Upper lobe of left lung (tissue), 6 donors: ENCODE measurements around the gene ZNF219. TPM values are rescaled to one million over a fixed set of nuclear protein-coding genes. Genes with fewer than 3 reads are reported as not detected.

Experiments used
- ATAC-seq, 2 donors: fragments of 200-7000 bp; cut with Tn5 transposase; one replicate each; pipeline ENCODE4 v1.9.1; 2022; ENCODE audit warnings: mild to moderate bottlenecking in 2 of 2, moderate library complexity in 2 of 2; ENCODE audit not compliant: low FRiP score in 2 of 2
- DNase-seq, 2 donors: peaks; one replicate each; pipeline ENCODE4 v3.0.0-alpha.2; 2019 to 2020
- H3K27ac ChIP-seq, 4 donors: fragments of 200-600 bp; sonication (generic); one replicate each; pipeline ENCODE4 v1.5.1; 2016 to 2019
- H3K27me3 ChIP-seq, 4 donors: fragments of 200-600 bp; sonication (generic); one replicate each; pipeline ENCODE4 v1.5.1; 2017 to 2019
- H3K36me3 ChIP-seq, 4 donors: fragments of 200-600 bp; sonication (generic); one replicate each; pipeline ENCODE4 v1.5.1; 2016 to 2019
- H3K4me1 ChIP-seq, 4 donors: fragments of 200-600 bp; sonication (generic); one replicate each; pipeline ENCODE4 v1.5.1; 2018 to 2019
- H3K4me3 ChIP-seq, 4 donors: fragments of 200-600 bp; sonication (generic); one replicate each; pipeline ENCODE4 v1.5.1; 2017 to 2019; ENCODE audit warnings: mild to moderate bottlenecking in 2 of 4, moderate library complexity in 1 of 4
- H3K9me3 ChIP-seq, 4 donors: fragments of 200-600 bp; sonication (generic); one replicate each; pipeline ENCODE4 v1.5.1; 2018 to 2019
- EP300 ChIP-seq, 4 donors: sonication (generic); formaldehyde crosslinking; IDR thresholded peaks; one replicate each; pipeline ENCODE4 v1.5.1; 2017; ENCODE audit warnings: antibody characterized with exemption in 4 of 4, control low read depth in 2 of 4
- POLR2A ChIP-seq, 4 donors: fragments of 450-650 bp; IDR thresholded peaks; one replicate each; pipeline ENCODE4 v1.5.1; 2016 to 2017; ENCODE audit warnings: antibody characterized with exemption in 4 of 4, mild to moderate bottlenecking in 2 of 4
- POLR2AphosphoS5 ChIP-seq, 2 donors: sonication (generic); formaldehyde crosslinking; IDR thresholded peaks; one replicate each; pipeline ENCODE4 v1.5.1; 2017; ENCODE audit warnings: antibody characterized with exemption in 2 of 2
- WGBS, 2 donors: methylation state at CpG; one replicate each; pipeline ENCODE4 v1.1.5; 2017 to 2018; 5-methylcytosine and 5-hydroxymethylcytosine counted together
- total RNA-seq, 6 donors: library from RNA; depleted of rRNA in 4 of 6; stranded (reverse); fragments of >200 nt in 4 of 6; gene quantifications; one replicate each; pipeline versions ENCODE4 v1.1.0 to v1.2.1, GENCODE V29; 2016 to 2021
- TF ChIP-seq, protein P1 (sequence below), 6 experiments: fragments of 450-650 bp in 4 of 6; fragments of 200-600 bp in 2 of 6; sonication (generic) in 2 of 6; IDR thresholded peaks; one replicate each; pipeline ENCODE4 v1.5.1; 2016 to 2019; ENCODE audit warnings: antibody characterized with exemption in 6 of 6
- donor health status: DM: no; HTN: no; CAD: no; lungs with moderate emphysema.
- donor health status: DM: no; HTN: yes; CAD: no; lungs with severe emphysema.

The ZNF219 gene
- total RNA-seq, 6 donors from 2014 or later, result 46.1 to 97.5 (median 56.3) TPM

DNA sequence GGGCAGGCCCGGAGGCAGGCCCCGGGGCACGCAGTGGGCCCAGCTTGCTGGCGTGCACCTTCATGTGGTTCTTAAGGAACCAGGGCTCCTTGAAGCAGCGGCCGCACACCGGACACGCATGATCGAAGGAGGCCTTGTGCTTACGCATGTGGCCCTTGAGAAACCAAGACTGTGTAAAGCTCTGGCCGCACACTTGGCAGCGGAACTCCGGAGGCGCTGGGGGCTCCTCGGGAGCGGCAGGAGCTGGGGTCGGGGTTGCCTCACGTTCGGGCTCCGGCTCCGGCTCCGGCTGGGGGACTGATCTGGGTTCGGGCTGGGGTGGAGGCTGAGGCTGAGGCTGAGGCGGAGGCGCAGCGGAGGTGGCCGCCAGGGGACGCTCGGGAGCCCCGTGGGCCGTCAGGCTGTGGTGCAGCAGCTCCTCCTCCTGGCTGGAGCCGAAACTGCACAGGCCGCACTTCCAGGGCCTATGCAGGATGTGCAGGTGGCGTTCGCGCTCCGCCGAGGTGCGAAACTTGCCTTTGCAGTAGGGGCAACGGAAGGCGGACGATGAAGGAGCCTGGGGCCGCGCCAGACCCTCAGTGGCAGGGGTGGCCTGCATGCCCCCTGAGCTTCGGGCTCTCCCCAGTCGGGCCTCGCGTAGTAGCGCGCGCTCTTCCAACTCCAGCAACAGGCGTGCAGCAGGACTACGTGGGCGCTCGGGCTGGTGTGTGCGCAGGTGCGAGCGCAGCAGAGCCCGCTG, 6.0 kb downstream of the ZNF219 start:
- Histone ChIP-seq H3K36me3 (peaks cover 6 to 49% (median 33%) of the 10 kb centered on the region in 4 donors), H3K4me3 (no peak overlapping the region), H3K9me3 (no peaks in the 10 kb centered on the region), H3K4me1 (peaks cover 12 to 37% (median 22%) of the 10 kb centered on the region in 4 donors), H3K27me3 (no peaks in the 10 kb centered on the region), H3K27ac (peak overlapping the region in 1 of 4 donors; percentile 36)
- 44 to 62% methylated on average over 14 to 41 of the region's 59 CpGs for WGBS, 2 donors
- DNase-seq (peak; percentile 90 to 98), ATAC-seq (peak; percentile 95)
- TF ChIP-seq EP300 (IDR thresholded peaks at IDR 0.05), result no peak
- TF ChIP-seq POLR2A (IDR thresholded peaks at IDR 0.05), result peak in 1 of 4 donors; percentile 16
- TF ChIP-seq POLR2AphosphoS5 (IDR thresholded peaks at IDR 0.05), result peak; percentile 42 to 72
- TF ChIP-seq, protein P1, sequence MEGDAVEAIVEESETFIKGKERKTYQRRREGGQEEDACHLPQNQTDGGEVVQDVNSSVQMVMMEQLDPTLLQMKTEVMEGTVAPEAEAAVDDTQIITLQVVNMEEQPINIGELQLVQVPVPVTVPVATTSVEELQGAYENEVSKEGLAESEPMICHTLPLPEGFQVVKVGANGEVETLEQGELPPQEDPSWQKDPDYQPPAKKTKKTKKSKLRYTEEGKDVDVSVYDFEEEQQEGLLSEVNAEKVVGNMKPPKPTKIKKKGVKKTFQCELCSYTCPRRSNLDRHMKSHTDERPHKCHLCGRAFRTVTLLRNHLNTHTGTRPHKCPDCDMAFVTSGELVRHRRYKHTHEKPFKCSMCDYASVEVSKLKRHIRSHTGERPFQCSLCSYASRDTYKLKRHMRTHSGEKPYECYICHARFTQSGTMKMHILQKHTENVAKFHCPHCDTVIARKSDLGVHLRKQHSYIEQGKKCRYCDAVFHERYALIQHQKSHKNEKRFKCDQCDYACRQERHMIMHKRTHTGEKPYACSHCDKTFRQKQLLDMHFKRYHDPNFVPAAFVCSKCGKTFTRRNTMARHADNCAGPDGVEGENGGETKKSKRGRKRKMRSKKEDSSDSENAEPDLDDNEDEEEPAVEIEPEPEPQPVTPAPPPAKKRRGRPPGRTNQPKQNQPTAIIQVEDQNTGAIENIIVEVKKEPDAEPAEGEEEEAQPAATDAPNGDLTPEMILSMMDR (IDR thresholded peaks at IDR 0.05), result peak; percentile 100

DNA sequence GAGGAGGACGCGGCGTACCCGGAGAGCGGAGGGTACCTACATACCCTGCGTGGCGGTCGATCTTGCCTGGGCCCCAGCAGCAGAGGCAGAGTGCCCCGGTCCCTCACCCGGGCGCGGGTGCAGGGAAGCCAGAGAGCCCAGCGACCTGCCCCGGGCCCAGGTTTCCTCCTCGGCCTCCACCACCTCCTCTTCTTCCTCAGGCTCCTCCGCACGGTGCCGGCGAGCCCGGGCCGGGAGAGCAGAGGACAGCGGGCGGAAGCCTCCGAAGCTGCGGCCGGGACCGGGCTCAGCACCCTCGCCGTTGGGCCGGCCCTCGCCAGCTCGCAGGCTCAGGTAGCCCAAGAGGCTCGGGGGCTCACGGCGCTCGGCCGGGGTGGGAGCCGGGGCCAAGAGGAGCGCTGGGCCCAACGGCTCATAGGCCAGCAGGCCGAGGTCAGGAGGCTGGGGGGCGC, 6.6 kb downstream of the ZNF219 start:
- no peak for ATAC-seq
- Histone ChIP-seq H3K27ac (peak overlapping the region in 1 of 4 donors; percentile 36), H3K9me3 (no peaks in the 10 kb centered on the region), H3K4me1 (peaks cover 6 to 35% (median 19%) of the 10 kb centered on the region in 4 donors), H3K36me3 (peaks cover 6 to 53% (median 33%) of the 10 kb centered on the region in 4 donors), H3K27me3 (no peaks in the 10 kb centered on the region), H3K4me3 (no peak overlapping the region)
- TF ChIP-seq, protein P1 (IDR thresholded peaks at IDR 0.05), result no peak
- no peak for TF ChIP-seq POLR2AphosphoS5 (IDR thresholded peaks at IDR 0.05)
- TF ChIP-seq POLR2A (IDR thresholded peaks at IDR 0.05), result no peak
- no peak for TF ChIP-seq EP300 (IDR thresholded peaks at IDR 0.05)
- WGBS, 2 donors, result 94% methylated on average over 31 of the region's 42 CpGs
- DNase-seq, result peak in 1 of 2 donors; percentile 86

DNA sequence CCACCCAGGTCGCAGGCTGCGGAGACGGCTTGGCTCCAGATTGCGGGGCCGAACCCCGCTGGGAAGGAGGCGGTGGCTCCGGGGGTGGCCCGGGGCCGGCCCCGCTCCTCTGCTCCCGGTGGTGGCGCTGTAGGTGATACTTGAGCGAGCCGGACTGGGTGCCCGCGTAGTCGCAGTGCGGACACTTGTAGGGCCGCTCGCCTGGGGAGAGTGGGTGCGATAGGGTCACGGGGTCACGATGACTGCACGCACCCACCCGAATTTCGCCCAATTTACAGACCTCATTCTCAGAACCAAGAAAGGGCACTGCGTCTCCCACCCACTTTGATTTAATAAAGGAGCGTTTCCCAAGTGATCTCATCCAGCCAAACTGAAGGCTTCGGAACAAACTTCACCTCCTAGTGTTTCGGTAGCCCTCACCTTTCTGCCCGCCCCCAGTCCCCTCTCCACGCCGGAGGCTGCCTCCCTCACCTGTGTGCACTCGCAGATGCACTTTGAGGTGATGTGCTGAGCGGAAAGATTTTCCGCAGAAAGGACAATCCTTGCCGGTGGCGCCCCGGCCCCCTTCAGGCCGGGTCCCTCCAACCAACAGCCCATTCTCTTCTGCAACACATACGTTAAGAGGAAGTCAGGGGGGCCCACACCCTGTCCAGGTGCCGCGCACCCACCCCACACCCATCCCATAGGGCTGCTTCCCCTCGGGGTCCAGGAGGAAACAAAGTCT, 7.4 kb downstream of the ZNF219 start:
- Histone ChIP-seq H3K9me3 (no peaks in the 10 kb centered on the region), H3K4me1 (peaks cover 4 to 29% (median 11%) of the 10 kb centered on the region in 4 donors), H3K27ac (no peak overlapping the region), H3K27me3 (no peaks in the 10 kb centered on the region), H3K36me3 (peaks cover 6 to 61% (median 33%) of the 10 kb centered on the region in 4 donors), H3K4me3 (no peak overlapping the region)
- no peak for ATAC-seq
- peak in 1 of 2 donors; percentile 84 for DNase-seq
- 91 to 92% methylated on average over 26 to 45 of the region's 45 CpGs for WGBS, 2 donors
- TF ChIP-seq, protein P1 (IDR thresholded peaks at IDR 0.05), result no peak
- TF ChIP-seq POLR2A (IDR thresholded peaks at IDR 0.05) (no peak), POLR2AphosphoS5 (IDR thresholded peaks at IDR 0.05) (no peak), EP300 (IDR thresholded peaks at IDR 0.05) (no peak)

DNA sequence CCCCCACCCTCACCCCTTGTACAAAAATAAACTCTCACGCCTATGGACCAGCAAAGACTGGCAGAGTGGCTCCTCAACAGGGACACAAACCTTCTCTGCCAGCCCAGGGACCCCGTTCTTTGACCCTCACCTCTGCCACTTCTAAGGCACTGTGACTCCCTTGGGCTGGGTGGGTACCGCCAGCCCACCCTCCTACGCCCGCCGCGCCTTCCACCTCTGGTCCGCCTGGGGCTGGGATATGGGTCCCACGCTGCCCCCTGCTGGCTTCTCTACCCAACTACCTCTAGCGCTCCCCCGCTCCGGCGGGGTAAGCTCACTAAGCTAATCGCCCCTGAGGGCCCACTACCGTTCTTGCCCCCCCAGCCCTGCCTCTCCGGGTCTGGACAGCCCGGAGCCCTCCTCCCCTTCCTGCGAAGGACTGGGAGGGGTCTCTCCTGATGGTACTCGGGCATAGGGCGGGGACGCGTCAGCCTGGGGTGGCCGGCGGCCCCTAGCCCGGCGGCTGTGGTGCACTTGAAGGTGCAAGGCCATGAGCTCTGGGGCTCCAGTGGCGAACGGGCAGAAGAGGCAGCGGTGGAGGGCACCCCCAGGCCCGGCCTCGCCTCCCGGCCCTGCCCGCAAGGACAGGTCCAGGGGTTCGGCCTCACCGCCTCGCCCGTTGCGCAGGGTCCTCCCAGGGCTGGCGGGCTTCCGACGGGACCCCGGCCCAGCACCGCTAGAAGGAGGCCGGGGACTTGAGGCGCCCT, 8.1 kb downstream of the ZNF219 start:
- Histone ChIP-seq H3K4me3 (no peak overlapping the region), H3K9me3 (no peaks in the 10 kb centered on the region), H3K27me3 (no peaks in the 10 kb centered on the region), H3K27ac (peak overlapping the region in 2 of 4 donors; percentile 23 to 26), H3K36me3 (peaks cover 6 to 68% (median 35%) of the 10 kb centered on the region in 4 donors), H3K4me1 (peaks cover 7 to 29% (median 9%) of the 10 kb centered on the region in 4 donors)
- no peak for TF ChIP-seq EP300 (IDR thresholded peaks at IDR 0.05)
- TF ChIP-seq POLR2AphosphoS5 (IDR thresholded peaks at IDR 0.05), result no peak
- no peak for TF ChIP-seq POLR2A (IDR thresholded peaks at IDR 0.05)
- TF ChIP-seq, protein P1 (IDR thresholded peaks at IDR 0.05), result peak in 5 of 6 experiments; percentile 49 to 64 (median 51)
- DNase-seq, result peak in 1 of 2 donors; percentile 84
- WGBS, 2 donors, result 76 to 90% methylated on average over 8 to 45 of the region's 45 CpGs
- ATAC-seq, result peak in 1 of 2 donors; percentile 7
